Activated T-cell treated with anti-CD3 and anti-CD28 coated beads for 1 hour (primary cell): ENCODE results near the gene CRYBA2.

Experiments used
- DNase-seq: peaks from one replicate; pipeline ENCODE4 v3.0.0-alpha.2; 2020; ENCODE audit warnings: low read depth

Gene CRYBA2

GRCh38 chr2:218999021-218999880 is 6.0 kb upstream of the CRYBA2 start:
- no peak for DNase-seq

- DNase-seq, result no peak
Observed at GRCh38 chr2:218998414-218999002, 5.3 kb upstream of the CRYBA2 start.

- DNase-seq, result no peak
Observed at GRCh38 chr2:218997731-218998130, 4.5 kb upstream of the CRYBA2 start.

- DNase-seq, result no peak
Observed at GRCh38 chr2:218996937-218997336, 3.7 kb upstream of the CRYBA2 start.

GRCh38 chr2:218995972-218996711 is 2.9 kb upstream of the CRYBA2 start:
- peak; percentile 71 for DNase-seq

- DNase-seq, result no peak
Observed at GRCh38 chr2:218995561-218995960, 2.3 kb upstream of the CRYBA2 start.

GRCh38 chr2:218992703-218993344 is 398 bp downstream of the CRYBA2 start:
- no peak for DNase-seq

GRCh38 chr2:218992196-218992595 is 1.0 kb downstream of the CRYBA2 start:
- DNase-seq, result no peak

GRCh38 chr2:218991674-218992168 is 1.5 kb downstream of the CRYBA2 start:
- DNase-seq, result no peak

GRCh38 chr2:218990612-218991011 is 2.6 kb downstream of the CRYBA2 start:
- DNase-seq, result no peak

- DNase-seq, result no peak
Observed at GRCh38 chr2:218990052-218990451, 3.2 kb downstream of the CRYBA2 start.

GRCh38 chr2:218988650-218989049 is 4.6 kb downstream of the CRYBA2 start:
- no peak for DNase-seq

- DNase-seq, result no peak
Observed at GRCh38 chr2:218988164-218988563, 5.1 kb downstream of the CRYBA2 start.

GRCh38 chr2:218986148-218986761 is 7.0 kb downstream of the CRYBA2 start:
- DNase-seq, result no peak

GRCh38 chr2:218985325-218986091 is 7.7 kb downstream of the CRYBA2 start:
- DNase-seq, result no peak

GRCh38 chr2:218985021-218985324 is 8.2 kb downstream of the CRYBA2 start, which contains the start of gene FEV:
FEV (minus strand) TSS chr2:218985184; CDS start chr2:218985075, 109 bp downstream.
- no peak for DNase-seq

- DNase-seq, result no peak
Observed at GRCh38 chr2:218984239-218985020, 8.8 kb downstream of the CRYBA2 start.

GRCh38 chr2:218983934-218984238 is 9.3 kb downstream of the CRYBA2 start:
- DNase-seq, result no peak

GRCh38 chr2:218983263-218983933 is 9.8 kb downstream of the CRYBA2 start:
- DNase-seq, result no peak
